Measurements from ENCODE around the gene CCSER2.
"Not testable (repeated sequence)": the region's sequence is repeated elsewhere in the genome, so short reads cannot be mapped to it uniquely, and the experiment has no call there.

CCSER2 gene

DNA sequence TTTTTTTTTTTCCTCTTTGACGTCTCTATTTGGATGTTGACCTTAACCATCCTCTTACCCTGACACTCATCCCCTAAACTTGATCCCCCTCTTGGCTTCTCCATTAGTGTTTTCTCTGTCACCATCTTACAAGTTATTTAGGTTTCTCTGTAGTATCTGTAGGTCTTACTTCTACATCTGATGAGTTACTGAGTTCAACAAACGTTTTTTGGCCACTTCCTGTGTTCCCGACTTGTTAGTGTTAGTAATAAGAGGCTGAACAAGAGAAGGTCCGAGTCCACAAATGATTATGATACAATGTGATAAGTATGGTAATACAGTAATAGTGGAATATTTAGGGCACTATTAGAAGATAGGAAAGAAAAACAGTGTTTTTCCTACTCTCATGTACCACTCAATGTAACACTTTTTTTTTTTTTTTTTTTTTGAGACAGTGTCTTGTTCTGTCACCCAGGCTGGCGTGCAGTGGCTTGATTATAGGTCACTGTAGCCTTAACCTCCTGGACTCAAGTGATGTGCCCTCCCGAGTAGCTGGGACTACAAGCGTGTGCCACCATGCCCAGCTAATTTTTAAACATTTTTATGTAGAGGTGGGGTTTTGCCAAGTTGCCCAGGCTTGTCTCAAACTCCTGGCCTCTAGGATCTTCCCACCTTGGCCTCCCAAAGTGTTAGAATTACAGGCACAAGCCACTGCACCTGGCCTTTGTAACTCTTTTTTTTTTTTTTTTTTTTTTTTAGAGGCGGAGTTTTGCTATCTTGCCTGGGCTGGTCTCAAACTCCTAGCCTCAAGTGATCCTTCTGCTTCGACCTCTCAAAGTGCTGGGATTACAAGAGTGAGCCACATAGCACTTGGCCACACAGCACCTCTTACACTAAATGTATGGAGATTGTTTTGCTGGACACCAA is 12.5 kb downstream of the CCSER2 start:
- H3K4me3 ChIP-seq (ENCODE audit: low read length) = no peak overlapping the region
- TF ChIP-seq, protein P1, sequence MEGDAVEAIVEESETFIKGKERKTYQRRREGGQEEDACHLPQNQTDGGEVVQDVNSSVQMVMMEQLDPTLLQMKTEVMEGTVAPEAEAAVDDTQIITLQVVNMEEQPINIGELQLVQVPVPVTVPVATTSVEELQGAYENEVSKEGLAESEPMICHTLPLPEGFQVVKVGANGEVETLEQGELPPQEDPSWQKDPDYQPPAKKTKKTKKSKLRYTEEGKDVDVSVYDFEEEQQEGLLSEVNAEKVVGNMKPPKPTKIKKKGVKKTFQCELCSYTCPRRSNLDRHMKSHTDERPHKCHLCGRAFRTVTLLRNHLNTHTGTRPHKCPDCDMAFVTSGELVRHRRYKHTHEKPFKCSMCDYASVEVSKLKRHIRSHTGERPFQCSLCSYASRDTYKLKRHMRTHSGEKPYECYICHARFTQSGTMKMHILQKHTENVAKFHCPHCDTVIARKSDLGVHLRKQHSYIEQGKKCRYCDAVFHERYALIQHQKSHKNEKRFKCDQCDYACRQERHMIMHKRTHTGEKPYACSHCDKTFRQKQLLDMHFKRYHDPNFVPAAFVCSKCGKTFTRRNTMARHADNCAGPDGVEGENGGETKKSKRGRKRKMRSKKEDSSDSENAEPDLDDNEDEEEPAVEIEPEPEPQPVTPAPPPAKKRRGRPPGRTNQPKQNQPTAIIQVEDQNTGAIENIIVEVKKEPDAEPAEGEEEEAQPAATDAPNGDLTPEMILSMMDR (conservative IDR thresholded peaks at IDR 0.05; ENCODE audit: low read depth, low read length) = no peak
- DNase-seq (ENCODE audit: low read depth) = no peak

- no peak for DNase-seq (ENCODE audit: low read depth)
- no peak overlapping the region for H3K4me3 ChIP-seq (ENCODE audit: low read length)
- TF ChIP-seq, protein P1 (conservative IDR thresholded peaks at IDR 0.05; ENCODE audit: low read depth, low read length) = no peak
These were observed 13.1 kb downstream of the CCSER2 start for GRCh38 chr10:84341538-84341856.

DNA sequence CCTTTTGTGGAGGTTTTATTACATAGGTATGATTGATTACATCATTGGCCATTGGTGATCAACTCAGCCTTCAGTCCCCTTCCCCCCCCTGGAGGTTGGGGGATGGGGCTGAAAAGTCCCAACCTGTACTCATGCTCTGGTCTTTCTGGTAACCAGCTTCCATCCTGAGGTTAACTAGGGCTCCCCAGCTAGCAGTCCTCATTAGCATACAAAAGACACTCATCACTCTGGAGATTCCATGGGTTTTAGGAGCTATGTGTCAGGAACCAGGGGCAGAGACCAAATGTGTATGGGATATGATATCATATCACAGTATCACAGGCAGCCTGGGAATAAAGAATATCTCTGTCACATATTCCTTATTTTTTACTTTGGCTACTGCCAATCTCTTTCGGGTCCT is 13.6 kb downstream of the CCSER2 start:
- no peak for DNase-seq (ENCODE audit: low read depth)
- TF ChIP-seq, protein P1 (conservative IDR thresholded peaks at IDR 0.05; ENCODE audit: low read depth, low read length) = no peak
- H3K4me3 ChIP-seq (ENCODE audit: low read length) = no peak overlapping the region

DNA sequence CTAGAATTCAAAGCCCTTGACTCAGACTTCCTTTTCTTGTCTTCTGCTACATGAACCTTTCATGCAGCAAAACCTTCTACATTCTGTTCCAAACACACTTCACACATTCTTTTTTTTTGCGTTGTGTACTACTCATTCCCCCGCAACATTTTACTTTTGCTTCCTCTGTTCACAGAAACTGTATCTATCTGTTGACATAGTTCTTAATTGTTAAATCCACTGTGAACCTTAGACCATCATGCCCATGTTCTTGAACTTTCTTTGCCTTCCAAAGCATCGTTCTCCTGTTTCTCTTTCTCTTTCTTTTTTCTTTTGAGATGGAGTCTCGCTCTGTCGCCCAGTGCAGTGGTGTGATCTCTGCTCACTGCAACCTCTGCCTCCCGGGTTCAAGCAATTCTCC is 14.2 kb downstream of the CCSER2 start:
- no peak for DNase-seq (ENCODE audit: low read depth)
- no peak overlapping the region for H3K4me3 ChIP-seq (ENCODE audit: low read length)
- TF ChIP-seq, protein P1 (conservative IDR thresholded peaks at IDR 0.05; ENCODE audit: low read depth, low read length) = no peak

- TF ChIP-seq, protein P1 (conservative IDR thresholded peaks at IDR 0.05; ENCODE audit: low read depth, low read length) = no peak
- H3K4me3 ChIP-seq (ENCODE audit: low read length) = no peak overlapping the region
- no peak for DNase-seq (ENCODE audit: low read depth)
These were observed 15.4 kb downstream of the CCSER2 start for GRCh38 chr10:84343831-84344230.

- no peak overlapping the region for H3K4me3 ChIP-seq (ENCODE audit: low read length)
- TF ChIP-seq, protein P1 (conservative IDR thresholded peaks at IDR 0.05; ENCODE audit: low read depth, low read length) = no peak
- no peak for DNase-seq (ENCODE audit: low read depth)
These were observed 16.1 kb downstream of the CCSER2 start for GRCh38 chr10:84344526-84344925.

- H3K4me3 ChIP-seq (ENCODE audit: low read length); DNase-seq (ENCODE audit: low read depth): not testable (repeated sequence)
These were observed 19.2 kb downstream of the CCSER2 start for GRCh38 chr10:84347575-84348002.
